ENCODE data around the gene FBXL15.
A peak's percentile ranks its signal among the peaks of the same experiment; 100 is the strongest.

The FBXL15 gene

GRCh38 chr10:102411341-102412255 lies 9.0 kb upstream of the FBXL15 start:
- DNase-seq = no peak

DNA sequence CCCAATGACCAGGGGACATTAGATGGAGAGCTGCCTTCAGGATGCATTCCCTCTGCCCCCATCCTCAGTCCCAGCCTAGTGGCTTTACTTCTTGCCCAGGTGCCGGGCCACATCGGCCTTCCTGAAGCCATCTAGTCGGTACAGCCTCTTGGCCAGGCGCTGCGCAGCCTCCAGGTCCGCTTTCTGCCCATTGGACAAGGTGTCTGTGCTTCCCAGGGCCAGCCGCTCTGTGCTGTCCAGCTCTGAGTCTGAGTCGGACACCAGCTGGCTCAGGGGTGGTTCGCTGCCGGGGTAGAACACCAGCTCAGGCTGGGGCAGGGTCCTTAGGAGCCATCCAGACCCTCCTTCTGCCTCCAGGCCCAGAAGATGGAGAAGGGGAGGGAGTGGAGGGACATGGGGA lies 8.3 kb upstream of the FBXL15 start:
- no peak for DNase-seq

DNA sequence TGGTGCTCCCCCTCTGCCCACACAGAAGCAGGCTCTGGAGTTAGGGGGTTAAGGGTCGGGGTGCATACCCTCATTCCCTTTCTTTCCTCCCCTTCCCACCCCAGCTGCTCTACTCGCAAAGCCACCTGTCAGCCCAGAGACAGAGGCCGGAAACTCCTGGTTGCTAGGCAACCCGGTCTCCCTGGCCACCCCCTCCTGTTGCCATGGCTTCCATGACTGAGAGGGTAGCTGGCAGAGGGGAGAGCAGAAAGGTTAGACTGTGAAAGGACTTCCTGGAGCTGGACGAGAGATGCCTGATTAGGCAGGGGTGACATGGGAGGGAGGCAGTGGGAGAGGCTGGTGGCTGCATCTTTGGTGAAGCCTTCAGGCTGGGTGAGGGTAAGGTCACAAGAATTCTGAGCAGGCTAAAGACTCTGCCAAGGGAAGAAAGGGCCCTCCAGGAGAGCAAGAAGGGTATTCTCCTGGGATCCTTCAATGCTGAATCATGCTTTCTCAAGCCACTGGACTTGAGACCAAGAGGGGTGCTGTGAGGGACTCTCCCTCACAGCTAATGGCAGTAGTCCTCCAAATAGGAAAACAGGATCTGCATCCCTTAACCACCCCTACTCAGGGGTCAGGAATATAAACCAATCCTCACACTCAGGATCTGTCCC lies 7.5 kb upstream of the FBXL15 start:
- peak; percentile 29 for DNase-seq

DNA sequence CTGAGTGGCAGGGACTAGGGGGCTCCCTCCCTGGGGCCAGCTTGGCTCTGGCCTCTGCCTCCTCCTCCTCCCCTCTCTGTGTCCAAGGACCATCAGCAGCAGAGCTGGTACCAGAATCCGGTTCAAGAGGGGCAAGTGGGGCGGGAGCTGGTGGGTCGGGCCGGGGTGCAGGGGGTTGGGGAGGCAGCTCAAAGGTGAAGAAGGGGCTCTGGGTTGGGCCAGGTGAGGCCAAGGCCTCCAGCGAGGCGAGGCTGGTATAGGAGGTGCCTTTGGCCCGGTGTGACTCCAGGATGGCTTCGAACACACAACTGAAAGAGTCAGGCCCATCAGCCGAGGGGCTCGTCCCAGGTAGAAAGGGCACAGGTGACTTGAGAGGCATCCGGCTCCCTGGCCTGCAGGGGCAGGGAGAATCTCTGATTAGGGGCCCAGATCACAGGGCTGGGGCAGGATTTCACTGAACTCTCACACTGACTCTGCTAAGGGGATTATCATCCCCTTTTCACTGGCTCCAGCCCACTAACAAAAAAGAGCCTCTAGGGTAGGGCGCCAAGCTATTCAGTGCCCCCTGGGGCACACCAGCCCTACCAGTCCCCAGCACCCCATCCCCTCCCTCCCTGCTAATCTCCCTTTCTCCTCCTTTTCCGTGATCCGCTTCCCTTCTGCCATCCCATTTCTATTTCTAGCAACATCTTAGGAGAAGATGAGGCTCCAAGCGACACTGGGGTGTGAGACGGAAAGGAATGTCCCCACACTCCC lies 6.7 kb upstream of the FBXL15 start:
- no peak for DNase-seq

DNA sequence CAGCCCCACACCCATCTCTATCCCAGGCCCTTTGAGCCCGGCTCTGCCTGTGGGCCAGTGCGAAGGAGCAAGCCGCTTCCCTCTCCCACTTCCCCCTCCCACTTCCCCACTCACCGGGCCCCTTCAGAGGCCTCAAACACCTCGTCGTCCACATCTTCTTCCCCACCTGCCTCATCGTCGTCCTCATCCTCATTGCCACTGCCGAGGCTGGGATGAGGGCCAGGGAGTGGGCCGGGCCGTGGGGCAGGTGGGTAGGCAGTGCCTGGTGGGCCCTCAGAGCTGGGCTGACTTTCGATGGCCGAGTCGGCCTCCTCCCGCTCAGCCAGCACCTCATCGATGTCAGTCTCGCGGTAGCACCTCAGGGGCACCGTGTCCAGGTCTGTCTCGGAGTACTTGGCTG lies 5.9 kb upstream of the FBXL15 start:
- no peak for DNase-seq

DNA sequence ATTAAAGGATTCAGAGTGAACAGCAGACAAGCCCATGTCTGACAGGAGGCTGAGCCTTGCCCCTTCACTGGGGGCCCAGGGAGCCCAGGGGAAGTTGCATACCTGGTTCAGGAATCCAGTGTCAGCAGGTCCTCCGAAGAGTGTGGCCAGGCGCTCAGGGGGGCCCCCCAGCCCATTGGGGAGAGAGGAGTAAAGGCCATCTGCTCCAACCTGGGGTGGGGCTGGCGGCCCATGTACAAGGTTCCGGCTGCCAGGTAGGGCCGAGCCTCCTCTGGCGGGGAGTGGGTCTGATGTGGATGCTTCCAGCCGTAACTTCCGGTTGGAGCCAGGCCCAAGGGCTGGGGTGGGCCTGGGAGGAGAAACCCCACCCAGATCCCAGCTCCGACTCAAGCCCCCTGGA lies 4.4 kb upstream of the FBXL15 start:
- DNase-seq = no peak

DNA sequence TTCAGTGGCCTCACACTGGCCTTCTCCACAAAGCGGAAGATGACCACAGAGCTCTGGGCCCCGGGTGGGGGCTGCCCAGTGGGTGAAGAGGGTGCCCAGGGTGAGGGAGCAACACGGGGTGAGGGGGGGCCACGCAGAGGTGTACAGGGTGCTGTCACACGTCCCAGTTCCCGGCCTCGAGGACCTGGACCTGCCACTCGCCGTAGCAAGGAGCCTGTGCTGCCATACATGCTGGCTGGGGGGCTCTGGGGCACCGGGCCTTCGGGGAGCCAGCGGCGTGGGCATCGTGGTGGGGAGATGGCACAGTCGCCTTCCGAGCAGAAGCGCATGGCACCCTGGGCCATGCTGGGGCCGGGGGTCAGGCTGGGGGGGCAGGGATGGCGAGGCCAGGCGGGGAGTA lies 3.9 kb upstream of the FBXL15 start:
- DNase-seq = no peak

- DNase-seq = no peak
These were observed 1.9 kb upstream of the FBXL15 start, which contains the start of gene PSD for GRCh38 chr10:102418622-102419268. Gene PSD, minus strand, starts transcription at chr10:102418785. Its CDS starts 1,747 bp downstream, at chr10:102417038.

GRCh38 chr10:102419269-102420180 lies 1.1 kb upstream of the FBXL15 start:
- DNase-seq = peak; percentile 77

DNA sequence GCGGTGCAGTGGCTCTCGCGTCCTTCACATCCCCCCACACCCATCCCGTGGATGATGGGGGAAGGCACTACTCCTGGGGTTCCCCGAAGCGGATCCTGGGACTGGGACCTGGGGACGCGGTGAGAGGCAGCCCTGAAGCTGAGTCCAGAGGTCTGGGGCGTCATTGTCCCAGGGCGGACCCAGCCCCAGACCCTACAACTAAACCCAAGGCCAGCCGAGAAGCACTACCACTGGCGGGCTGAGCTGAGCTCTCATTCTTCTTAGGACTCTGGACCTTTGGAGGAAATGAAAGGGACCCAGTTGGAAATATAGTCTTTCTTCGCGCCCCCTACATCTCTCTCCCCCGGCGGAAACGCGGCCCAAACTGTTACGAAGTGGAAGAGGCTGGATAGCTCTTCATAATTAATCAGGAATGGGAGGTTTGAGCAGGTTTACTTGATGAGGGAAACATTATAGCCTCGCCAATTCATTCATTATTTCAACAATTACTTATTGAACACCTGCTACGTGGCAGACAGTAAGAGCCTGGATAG lies 389 bp upstream of the FBXL15 start:
- DNase-seq = no peak

GRCh38 chr10:102421507-102421756 lies 796 bp downstream of the FBXL15 start:
- DNase-seq = no peak

GRCh38 chr10:102421757-102422512 lies 1.3 kb downstream of the FBXL15 start:
- peak; percentile 81 for DNase-seq

- DNase-seq = peak; percentile 89
These were observed 2.0 kb downstream of the FBXL15 start for GRCh38 chr10:102422545-102423129.

DNA sequence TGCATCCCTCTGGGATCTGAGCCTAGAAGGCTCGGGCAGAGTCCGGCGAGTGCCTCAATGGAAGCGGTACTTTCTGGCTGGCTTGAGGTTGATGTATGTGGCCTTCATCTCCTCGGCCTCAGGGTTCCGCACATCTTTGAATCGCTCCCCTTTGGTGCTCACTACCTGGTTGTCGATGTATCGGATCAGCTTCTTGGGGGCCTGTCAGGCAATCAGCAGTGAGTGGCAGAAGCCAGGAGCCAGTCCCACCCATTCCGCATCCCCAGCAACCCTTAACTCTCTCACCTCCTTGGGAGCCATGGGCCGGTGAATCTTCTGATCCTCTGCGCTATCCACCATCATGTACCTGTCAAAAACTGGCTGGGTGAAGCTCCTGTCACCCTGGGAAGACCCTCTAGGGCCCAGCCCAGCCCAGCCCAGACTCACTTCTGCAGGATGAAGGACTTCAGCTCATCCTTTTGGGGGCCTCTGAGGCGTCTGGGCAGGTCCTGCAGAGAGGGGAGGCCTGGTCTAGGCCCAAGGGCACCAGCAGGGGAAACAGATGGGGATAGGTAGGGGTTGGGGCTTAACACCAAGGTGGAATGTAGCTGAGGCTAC lies 2.8 kb downstream of the FBXL15 start:
- DNase-seq = no peak

- DNase-seq = no peak
These were observed 3.5 kb downstream of the FBXL15 start for GRCh38 chr10:102424145-102424544.

- no peak for DNase-seq
These were observed 4.3 kb downstream of the FBXL15 start for GRCh38 chr10:102424916-102425315.

- no peak for DNase-seq
These were observed 4.8 kb downstream of the FBXL15 start for GRCh38 chr10:102425444-102425843.

DNA sequence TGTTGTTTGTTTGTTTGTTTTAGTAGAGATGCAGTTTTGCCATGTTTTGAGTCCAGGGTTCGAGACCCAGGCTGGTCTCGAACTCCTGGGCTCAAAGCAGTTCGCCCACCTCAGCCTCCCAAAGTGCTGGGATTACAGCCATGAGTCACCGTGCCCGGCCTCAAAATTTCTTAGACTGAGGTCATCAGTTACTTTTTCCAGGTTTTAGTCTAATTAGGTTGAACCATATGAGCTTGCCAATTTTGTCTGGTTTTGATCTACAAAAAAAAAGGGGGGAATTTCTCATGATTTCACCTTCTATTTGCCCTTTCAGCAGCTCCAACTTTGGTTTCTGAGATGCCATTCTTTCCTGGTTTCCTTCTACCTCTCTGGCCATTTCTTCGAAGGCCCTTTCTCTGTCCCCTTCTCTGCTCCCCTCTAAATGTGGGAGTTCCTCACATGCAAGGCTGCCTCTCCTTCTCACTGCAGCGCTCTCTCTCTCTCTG lies 6.2 kb downstream of the FBXL15 start:
- no peak for DNase-seq

DNA sequence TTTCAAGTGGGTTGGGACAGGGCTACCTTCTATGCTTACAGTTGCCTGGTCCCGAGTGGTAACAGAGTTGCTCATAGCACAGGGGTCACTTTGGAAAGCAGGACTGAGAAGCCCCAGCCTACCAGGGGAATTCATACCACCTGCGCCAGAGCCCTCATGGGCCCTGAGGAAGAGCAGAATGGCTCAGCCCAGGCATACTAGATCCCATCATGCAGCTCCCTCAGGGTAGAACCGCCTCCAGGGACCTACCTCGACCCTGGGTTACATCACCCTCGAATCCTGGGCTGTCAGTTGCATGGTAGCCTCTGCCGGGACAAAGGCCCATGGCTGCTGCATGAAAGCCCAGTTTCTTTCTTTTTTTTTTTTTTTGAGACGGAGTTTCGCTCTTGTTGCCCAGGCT lies 8.8 kb downstream of the FBXL15 start:
- DNase-seq = no peak
